ENCODE measurements around the gene DENND5A.
"Not testable (repeated sequence)": the region's sequence is repeated elsewhere in the genome, so short reads cannot be mapped to it uniquely, and the experiment has no call there.

DNA sequence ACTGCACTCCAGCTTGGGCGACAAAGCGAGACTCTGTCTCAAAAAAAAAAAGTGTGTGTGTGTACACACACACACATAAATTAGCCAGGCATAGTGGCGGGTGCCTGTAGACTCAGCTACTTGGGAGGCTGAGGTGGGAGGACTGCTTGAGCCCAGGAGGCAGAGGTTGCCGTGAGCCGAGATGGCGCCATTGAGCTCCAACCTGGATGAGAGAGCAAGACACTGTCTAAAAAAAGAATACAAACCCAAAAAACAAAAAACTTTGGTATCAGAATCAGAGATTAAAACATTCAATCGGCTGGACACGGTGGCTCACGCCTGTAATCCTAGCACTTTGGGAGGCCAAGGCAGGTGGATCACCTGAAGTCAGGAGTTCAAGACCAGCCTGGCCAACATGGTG lies 44.3 kb downstream of the DENND5A start:
- TF ChIP-seq, protein P1, sequence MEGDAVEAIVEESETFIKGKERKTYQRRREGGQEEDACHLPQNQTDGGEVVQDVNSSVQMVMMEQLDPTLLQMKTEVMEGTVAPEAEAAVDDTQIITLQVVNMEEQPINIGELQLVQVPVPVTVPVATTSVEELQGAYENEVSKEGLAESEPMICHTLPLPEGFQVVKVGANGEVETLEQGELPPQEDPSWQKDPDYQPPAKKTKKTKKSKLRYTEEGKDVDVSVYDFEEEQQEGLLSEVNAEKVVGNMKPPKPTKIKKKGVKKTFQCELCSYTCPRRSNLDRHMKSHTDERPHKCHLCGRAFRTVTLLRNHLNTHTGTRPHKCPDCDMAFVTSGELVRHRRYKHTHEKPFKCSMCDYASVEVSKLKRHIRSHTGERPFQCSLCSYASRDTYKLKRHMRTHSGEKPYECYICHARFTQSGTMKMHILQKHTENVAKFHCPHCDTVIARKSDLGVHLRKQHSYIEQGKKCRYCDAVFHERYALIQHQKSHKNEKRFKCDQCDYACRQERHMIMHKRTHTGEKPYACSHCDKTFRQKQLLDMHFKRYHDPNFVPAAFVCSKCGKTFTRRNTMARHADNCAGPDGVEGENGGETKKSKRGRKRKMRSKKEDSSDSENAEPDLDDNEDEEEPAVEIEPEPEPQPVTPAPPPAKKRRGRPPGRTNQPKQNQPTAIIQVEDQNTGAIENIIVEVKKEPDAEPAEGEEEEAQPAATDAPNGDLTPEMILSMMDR (IDR thresholded peaks at IDR 0.05; ENCODE audit: low read depth, low read length, poor library complexity, severe bottlenecking): not testable (repeated sequence)
- not testable (repeated sequence) for TF ChIP-seq EZH2phosphoT487 (IDR thresholded peaks at IDR 0.05; ENCODE audit: borderline replicate concordance, low read length)

Measured in DOHH2 (cell line).